Activated CD8-positive, alpha-beta memory T cell treated with anti-CD3 and anti-CD28 coated beads for 24 hours (primary cell): ENCODE measurements around the gene TBC1D9.

Source experiments
- DNase-seq: peaks from one replicate; pipeline ENCODE4 v3.0.0-alpha.2; 2020

TBC1D9 gene

DNA sequence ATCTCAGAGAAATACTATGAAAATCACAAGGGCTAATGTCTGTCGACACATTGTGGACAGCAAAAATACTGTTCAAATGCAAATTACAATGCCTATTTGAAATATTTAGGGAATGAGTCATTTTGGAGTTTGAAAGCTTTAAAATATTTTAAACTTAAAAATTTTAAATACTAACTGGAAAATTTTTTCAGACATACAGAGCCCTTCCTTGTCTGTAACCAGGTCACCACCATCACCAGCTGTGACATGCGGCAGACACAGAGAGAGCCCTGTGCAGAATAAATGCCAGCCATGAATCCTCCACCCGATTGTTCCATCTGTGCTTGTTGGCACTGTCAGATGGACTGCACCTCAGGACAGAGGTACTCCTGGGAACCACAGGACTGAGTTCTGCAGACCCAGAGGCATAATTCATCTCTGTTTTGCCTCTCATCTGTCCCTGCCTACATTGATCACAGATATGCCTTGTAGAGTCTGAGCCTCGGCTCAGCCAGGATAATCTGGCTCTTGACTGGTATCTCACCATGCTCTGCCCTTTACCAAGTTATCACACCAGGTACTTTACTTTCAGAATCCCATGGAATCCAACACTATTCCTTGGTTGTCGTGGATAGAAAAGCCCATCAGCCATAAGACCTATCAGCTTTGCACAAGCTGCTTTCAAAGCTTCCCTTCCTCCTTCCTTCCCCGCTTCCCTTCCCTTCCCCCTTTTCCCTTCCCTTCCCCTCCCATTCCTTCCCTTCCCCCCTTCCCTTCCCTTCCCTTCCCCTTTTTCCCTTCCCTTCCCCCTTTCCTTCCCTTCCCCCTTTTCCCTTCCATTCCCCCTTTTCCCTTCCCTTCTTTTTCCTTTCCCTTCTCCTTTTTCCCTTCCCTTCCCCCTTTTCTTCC is 67.2 kb downstream of the TBC1D9 start:
- no peak for DNase-seq

DNA sequence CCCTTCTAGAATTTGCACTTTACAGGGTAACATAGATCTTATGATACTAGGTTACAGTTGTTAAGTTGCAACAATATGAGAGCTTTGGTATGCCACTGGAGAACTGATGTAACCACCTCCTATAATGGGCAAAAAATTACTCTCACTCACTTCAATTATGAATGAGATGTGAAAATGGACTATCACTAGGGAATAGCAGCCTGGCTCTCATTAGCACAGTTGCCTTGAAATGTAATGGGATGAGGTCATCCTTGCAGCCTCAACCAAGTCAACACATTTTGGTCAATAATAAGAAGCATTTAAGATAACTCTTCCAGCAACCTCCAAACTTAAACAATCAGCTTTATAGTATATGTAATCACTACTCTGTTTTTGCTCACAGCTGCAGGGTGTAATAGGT is 69.4 kb downstream of the TBC1D9 start:
- DNase-seq: no peak

DNA sequence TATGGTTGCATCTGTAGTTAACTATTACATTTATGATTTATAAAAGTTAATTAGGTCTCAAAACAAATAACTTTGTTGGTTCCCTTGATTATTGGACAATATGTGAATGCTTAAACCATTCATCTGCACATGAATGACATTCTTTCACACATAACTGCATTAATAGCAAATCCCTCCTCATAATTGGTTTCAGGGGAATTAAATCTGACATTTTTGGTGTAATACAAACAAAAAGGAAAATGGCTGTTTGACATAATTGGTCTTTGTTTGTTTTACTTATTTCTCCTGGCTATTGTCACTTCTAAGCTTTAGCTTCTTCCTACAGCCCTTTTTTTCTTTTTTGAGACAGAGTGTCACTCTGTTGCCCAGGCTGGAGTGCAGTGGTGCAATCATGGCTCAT is 71.9 kb downstream of the TBC1D9 start:
- no peak for DNase-seq

- DNase-seq: no peak
Measured at GRCh38 chr4:140681201-140681600, 75.0 kb downstream of the TBC1D9 start.

GRCh38 chr4:140680686-140681085 is 75.5 kb downstream of the TBC1D9 start:
- no peak for DNase-seq

- no peak for DNase-seq
Measured at GRCh38 chr4:140679576-140679975, 76.6 kb downstream of the TBC1D9 start.

GRCh38 chr4:140675599-140676231 is 80.5 kb downstream of the TBC1D9 start:
- DNase-seq: no peak

- DNase-seq: no peak
Measured at GRCh38 chr4:140673729-140674128, 82.5 kb downstream of the TBC1D9 start.

DNA sequence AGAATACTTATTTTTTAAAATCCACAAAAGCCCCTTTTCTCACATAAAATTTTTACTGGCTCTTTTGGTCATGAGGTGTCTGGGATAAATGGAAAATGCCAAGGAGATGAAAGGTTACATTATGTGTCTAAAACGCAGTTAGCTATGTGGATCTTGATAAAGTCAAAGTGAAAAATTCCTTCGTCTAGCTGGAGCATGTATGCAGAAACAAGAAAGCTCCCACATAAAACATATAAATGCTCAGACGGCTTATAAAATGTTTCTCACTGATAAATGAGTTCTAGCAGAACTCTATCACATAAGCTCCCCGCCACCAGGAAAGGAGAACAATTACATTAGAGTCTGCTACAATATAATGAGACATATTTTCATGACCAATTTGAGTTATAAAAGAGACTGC is 83.8 kb downstream of the TBC1D9 start:
- DNase-seq: no peak

GRCh38 chr4:140668111-140668510 is 88.1 kb downstream of the TBC1D9 start:
- no peak for DNase-seq

GRCh38 chr4:140666889-140667614 is 89.1 kb downstream of the TBC1D9 start:
- no peak for DNase-seq

GRCh38 chr4:140662082-140662869 is 93.9 kb downstream of the TBC1D9 start:
- DNase-seq: no peak

- no peak for DNase-seq
Measured at GRCh38 chr4:140661550-140661949, 94.6 kb downstream of the TBC1D9 start.

DNA sequence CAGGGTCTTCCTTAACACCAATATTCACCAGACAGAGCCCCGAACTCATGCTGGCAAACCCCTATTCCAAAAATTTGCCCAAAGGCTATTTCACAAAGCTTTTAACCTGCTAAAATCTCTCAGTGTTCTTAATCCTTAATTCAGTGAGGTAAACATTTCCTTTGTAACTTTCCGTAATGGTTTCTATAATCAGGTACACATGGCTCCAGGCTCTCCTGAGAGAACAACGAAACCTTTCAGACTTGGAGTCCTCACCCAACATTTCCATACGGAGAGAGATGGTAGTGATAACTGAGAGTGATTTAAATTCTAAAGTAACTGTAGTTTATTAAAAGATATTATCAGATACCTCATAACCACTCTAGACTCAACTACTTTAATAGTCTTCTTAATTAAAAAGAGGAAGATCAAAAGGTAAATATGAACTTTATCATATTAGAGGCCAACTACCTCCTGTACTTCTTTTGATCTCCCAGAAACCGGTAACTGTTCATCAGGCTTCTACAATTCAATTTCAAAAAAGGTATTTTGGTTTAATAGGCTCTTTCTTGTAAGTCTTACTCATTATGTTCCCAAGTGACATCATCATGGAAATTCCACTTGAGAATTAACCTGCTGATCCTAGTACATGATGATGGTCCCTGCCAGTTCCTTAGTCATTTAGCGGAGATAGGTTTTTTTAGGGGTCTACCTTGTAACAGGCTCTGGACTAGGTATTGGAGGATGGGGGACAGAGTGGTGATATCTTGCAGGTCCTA is 96.1 kb downstream of the TBC1D9 start:
- no peak for DNase-seq

- no peak for DNase-seq
Measured at GRCh38 chr4:140654495-140654814, 101.7 kb downstream of the TBC1D9 start.

GRCh38 chr4:140653718-140654494 is 102.3 kb downstream of the TBC1D9 start:
- no peak for DNase-seq

GRCh38 chr4:140652601-140653000 is 103.6 kb downstream of the TBC1D9 start:
- DNase-seq: no peak

DNA sequence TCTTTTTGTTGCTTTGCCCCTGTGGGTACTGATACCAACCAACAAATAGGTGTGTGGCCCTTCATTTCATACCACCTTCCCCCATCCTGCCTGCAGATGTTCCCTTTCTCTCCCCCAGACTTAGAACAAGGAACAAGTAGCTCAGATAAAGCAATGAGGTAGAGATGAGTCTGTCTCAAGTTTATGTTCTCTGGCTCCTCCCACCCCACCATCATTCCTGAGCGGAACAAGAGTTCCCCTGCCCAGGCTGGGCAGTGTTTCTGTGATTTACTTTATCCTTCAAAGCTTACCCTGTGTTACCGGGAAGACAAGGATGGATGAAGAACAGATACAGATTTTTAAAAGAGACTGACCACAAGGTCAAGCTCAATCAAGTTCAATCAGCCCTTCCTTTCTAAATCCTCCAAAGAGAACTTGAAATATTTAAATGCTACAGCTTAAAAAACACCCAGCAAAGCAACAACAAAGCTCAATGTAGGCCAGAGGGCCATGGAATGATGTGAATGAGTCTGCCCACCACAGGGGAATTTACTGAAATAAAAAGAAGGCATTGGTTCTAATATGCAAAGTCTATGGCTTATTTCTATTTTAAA is 107.4 kb downstream of the TBC1D9 start:
- DNase-seq: no peak

- no peak for DNase-seq
Measured at GRCh38 chr4:140645614-140646412, 110.4 kb downstream of the TBC1D9 start.

GRCh38 chr4:140645196-140645595 is 111.0 kb downstream of the TBC1D9 start:
- no peak for DNase-seq
